SK-N-SH treated with all-trans-retinoic acid at 6 μM for 48 hours (cell line): ENCODE measurements around the gene AKAP6.

Source experiments
- ATAC-seq: fragments of 200-7000 bp; cut with Tn5 transposase; 3 replicates; pipeline ENCODE4 v1.9.1; 2020; ENCODE audit warnings: mild to moderate bottlenecking, moderate library complexity
- ARNTL ChIP-seq: fragments of 450-650 bp; formaldehyde crosslinking; IDR thresholded peaks from 2 replicates; pipeline ENCODE4 v1.5.0; 2020; ENCODE audit warnings: low read depth, mild to moderate bottlenecking, moderate library complexity, borderline replicate concordance
- BACH2 ChIP-seq: fragments of 250-450 bp; sonication (Bioruptor Pico); IDR thresholded peaks from 2 replicates; pipeline ENCODE4 v1.9.0; 2021; ENCODE audit warnings: mild to moderate bottlenecking, borderline replicate concordance
- ESRRG ChIP-seq: fragments of 250-450 bp; sonication (Bioruptor Pico); IDR thresholded peaks from 2 replicates; pipeline ENCODE4 v1.6.1; 2021; ENCODE audit warnings: mild to moderate bottlenecking
- ISL1 ChIP-seq: fragments of 250-450 bp; sonication (Bioruptor Pico); IDR thresholded peaks from 2 replicates; pipeline ENCODE4 v2.1.2; 2022; ENCODE audit warnings: mild to moderate bottlenecking, moderate library complexity
- OSR1 ChIP-seq: fragments of 250-450 bp; sonication (Bioruptor Pico); IDR thresholded peaks from 2 replicates; pipeline ENCODE4 v1.8.0; 2022; ENCODE audit warnings: moderate library complexity, mild to moderate bottlenecking, inconsistent platforms
- RARB ChIP-seq: fragments of 250-450 bp; sonication (Bioruptor Pico); IDR thresholded peaks from 2 replicates; pipeline ENCODE4 v1.8.0; 2021; ENCODE audit warnings: mild to moderate bottlenecking, moderate library complexity
- SNAI2 ChIP-seq: fragments of 250-450 bp; sonication (Bioruptor Pico); IDR thresholded peaks from 2 replicates; pipeline ENCODE4 v1.5.0; 2020; ENCODE audit warnings: mild to moderate bottlenecking, moderate library complexity
- TCF4 ChIP-seq: fragments of 250-450 bp; sonication (Bioruptor Pico); IDR thresholded peaks from 2 replicates; pipeline ENCODE4 v1.8.0; 2021; ENCODE audit warnings: mild to moderate bottlenecking, moderate library complexity, borderline replicate concordance
- TOX ChIP-seq: fragments of 250-450 bp; sonication (Bioruptor Pico); IDR thresholded peaks from 2 replicates; pipeline ENCODE4 v1.8.0; 2021; ENCODE audit warnings: mild to moderate bottlenecking, moderate library complexity, borderline replicate concordance
- ZC3H10 ChIP-seq: fragments of 250-450 bp; sonication (Bioruptor Pico); IDR thresholded peaks from 2 replicates; pipeline ENCODE4 v1.5.1; 2021; ENCODE audit warnings: mild to moderate bottlenecking, moderate library complexity
- ZFP3 ChIP-seq: fragments of 250-450 bp; sonication (Bioruptor Pico); IDR thresholded peaks from 2 replicates; pipeline ENCODE4 v1.5.0; 2020; ENCODE audit warnings: mild to moderate bottlenecking, moderate library complexity
- ZFP30 ChIP-seq: fragments of 450-650 bp; formaldehyde crosslinking; IDR thresholded peaks from 2 replicates; pipeline ENCODE4 v1.5.0; 2022; ENCODE audit warnings: mild to moderate bottlenecking, moderate library complexity
- ZNF70 ChIP-seq: fragments of 450-650 bp; formaldehyde crosslinking; IDR thresholded peaks from 2 replicates; pipeline ENCODE4 v1.5.0; 2020; ENCODE audit warnings: mild to moderate bottlenecking, moderate library complexity
- ZNF8 ChIP-seq: fragments of 450-650 bp; formaldehyde crosslinking; IDR thresholded peaks from 2 replicates; pipeline ENCODE4 v1.5.0; 2020; ENCODE audit warnings: mild to moderate bottlenecking, moderate library complexity
- TF ChIP-seq, protein P1 (sequence below): fragments of 250-450 bp; sonication (Bioruptor Pico); IDR thresholded peaks from 2 replicates; pipeline ENCODE4 v1.5.1; 2021; ENCODE audit warnings: mild to moderate bottlenecking, moderate library complexity
- TF ChIP-seq, protein P2 (sequence below): fragments of 250-450 bp; sonication (Bioruptor Pico); IDR thresholded peaks from 2 replicates; pipeline ENCODE4 v1.5.1; 2020; ENCODE audit warnings: low read depth, mild to moderate bottlenecking, moderate library complexity
- TF ChIP-seq, protein P3 (sequence below): fragments of 250-450 bp; sonication (Bioruptor Pico); IDR thresholded peaks from 2 replicates; pipeline ENCODE4 v1.8.0; 2021; ENCODE audit warnings: low read depth, mild to moderate bottlenecking, moderate library complexity, borderline replicate concordance
- TF ChIP-seq, protein P4 (sequence below): fragments of 250-450 bp; sonication (Bioruptor Pico); IDR thresholded peaks from 2 replicates; pipeline ENCODE4 v1.5.0; 2020; ENCODE audit warnings: mild to moderate bottlenecking, moderate library complexity

AKAP6 gene

DNA sequence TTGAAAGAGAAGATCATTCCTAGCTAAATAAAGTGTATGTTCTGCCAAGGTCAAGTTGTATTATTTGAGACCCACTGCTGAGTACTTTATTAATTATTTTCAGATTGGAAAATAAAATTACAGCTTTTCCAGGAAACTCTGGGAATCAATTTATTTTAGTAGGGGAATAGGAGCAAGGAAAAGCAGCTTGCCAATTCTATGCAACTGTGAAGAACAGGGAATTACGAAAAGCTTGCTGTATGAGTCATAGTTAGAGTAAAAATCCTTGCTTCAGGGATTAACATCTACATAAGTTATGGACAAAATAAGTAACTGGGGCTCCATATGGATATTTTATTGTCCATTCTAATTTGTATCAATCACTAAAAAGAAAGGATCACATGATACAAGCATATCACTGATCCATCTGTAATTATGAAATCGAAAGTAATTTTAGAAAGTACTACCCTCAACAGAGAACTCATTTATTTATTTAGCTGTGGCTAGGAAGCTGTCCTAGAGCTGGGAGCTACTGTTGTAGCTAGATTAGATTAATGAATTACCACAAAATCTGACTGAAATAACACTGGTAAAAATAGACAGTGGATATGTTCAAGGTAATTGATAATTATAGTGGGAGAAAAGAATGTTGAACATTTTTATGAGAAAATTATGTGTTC, 306.1 kb downstream of the AKAP6 start:
- TF ChIP-seq, protein P1, sequence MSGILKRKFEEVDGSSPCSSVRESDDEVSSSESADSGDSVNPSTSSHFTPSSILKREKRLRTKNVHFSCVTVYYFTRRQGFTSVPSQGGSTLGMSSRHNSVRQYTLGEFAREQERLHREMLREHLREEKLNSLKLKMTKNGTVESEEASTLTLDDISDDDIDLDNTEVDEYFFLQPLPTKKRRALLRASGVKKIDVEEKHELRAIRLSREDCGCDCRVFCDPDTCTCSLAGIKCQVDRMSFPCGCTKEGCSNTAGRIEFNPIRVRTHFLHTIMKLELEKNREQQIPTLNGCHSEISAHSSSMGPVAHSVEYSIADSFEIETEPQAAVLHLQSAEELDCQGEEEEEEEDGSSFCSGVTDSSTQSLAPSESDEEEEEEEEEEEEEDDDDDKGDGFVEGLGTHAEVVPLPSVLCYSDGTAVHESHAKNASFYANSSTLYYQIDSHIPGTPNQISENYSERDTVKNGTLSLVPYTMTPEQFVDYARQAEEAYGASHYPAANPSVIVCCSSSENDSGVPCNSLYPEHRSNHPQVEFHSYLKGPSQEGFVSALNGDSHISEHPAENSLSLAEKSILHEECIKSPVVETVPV: no peak
- TF ChIP-seq, protein P2, sequence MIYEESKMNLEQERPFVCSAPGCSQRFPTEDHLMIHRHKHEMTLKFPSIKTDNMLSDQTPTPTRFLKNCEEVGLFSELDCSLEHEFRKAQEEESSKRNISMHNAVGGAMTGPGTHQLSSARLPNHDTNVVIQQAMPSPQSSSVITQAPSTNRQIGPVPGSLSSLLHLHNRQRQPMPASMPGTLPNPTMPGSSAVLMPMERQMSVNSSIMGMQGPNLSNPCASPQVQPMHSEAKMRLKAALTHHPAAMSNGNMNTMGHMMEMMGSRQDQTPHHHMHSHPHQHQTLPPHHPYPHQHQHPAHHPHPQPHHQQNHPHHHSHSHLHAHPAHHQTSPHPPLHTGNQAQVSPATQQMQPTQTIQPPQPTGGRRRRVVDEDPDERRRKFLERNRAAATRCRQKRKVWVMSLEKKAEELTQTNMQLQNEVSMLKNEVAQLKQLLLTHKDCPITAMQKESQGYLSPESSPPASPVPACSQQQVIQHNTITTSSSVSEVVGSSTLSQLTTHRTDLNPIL: no peak
- peak; percentile 73; the same call in 1 of the 2 replicates for TF ChIP-seq ZC3H10
- TF ChIP-seq ARNTL (CRISPR knock-in tag): no peak
- peak; percentile 37; the same call in 1 of the 2 replicates for TF ChIP-seq ISL1 (CRISPR knock-in tag)
- peak; percentile 75 for ATAC-seq

DNA sequence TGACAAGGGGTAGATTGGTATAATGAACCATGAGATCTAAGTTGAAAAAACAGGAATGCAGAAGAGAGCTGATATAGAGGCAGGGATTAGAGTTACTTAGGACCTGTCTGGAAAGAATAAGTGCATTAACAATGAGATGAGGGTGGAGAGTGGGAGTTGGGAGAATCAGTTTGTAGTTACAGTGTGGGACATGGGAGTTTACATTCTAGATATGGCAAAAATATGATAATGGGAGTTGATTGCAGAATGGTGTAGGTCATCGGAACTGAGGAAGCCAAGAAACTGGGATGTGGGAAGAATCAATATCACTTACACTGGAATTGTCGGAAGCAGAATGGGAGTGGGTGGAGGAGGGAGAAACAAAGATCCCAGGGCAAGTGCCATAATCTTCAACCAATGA, 308.5 kb downstream of the AKAP6 start:
- ATAC-seq: no peak
- TF ChIP-seq TCF4: no peak
- TF ChIP-seq BACH2 (CRISPR knock-in tag): no peak
- TF ChIP-seq SNAI2 (CRISPR knock-in tag): no peak
- TF ChIP-seq OSR1 (CRISPR knock-in tag): no peak
- TF ChIP-seq ISL1 (CRISPR knock-in tag): no peak
- TF ChIP-seq ZNF8 (CRISPR knock-in tag): no peak
- no peak for TF ChIP-seq ZFP3 (CRISPR knock-in tag)
- TF ChIP-seq, protein P3, sequence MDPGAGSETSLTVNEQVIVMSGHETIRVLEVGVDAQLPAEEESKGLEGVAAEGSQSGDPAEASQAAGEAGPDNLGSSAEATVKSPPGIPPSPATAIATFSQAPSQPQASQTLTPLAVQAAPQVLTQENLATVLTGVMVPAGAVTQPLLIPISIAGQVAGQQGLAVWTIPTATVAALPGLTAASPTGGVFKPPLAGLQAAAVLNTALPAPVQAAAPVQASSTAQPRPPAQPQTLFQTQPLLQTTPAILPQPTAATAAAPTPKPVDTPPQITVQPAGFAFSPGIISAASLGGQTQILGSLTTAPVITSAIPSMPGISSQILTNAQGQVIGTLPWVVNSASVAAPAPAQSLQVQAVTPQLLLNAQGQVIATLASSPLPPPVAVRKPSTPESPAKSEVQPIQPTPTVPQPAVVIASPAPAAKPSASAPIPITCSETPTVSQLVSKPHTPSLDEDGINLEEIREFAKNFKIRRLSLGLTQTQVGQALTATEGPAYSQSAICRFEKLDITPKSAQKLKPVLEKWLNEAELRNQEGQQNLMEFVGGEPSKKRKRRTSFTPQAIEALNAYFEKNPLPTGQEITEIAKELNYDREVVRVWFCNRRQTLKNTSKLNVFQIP (CRISPR knock-in tag): no peak
- TF ChIP-seq ZFP30 (CRISPR knock-in tag): no peak
- TF ChIP-seq ESRRG (CRISPR knock-in tag): no peak
- TF ChIP-seq, protein P4, sequence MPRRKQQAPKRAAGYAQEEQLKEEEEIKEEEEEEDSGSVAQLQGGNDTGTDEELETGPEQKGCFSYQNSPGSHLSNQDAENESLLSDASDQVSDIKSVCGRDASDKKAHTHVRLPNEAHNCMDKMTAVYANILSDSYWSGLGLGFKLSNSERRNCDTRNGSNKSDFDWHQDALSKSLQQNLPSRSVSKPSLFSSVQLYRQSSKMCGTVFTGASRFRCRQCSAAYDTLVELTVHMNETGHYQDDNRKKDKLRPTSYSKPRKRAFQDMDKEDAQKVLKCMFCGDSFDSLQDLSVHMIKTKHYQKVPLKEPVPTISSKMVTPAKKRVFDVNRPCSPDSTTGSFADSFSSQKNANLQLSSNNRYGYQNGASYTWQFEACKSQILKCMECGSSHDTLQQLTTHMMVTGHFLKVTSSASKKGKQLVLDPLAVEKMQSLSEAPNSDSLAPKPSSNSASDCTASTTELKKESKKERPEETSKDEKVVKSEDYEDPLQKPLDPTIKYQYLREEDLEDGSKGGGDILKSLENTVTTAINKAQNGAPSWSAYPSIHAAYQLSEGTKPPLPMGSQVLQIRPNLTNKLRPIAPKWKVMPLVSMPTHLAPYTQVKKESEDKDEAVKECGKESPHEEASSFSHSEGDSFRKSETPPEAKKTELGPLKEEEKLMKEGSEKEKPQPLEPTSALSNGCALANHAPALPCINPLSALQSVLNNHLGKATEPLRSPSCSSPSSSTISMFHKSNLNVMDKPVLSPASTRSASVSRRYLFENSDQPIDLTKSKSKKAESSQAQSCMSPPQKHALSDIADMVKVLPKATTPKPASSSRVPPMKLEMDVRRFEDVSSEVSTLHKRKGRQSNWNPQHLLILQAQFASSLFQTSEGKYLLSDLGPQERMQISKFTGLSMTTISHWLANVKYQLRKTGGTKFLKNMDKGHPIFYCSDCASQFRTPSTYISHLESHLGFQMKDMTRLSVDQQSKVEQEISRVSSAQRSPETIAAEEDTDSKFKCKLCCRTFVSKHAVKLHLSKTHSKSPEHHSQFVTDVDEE (CRISPR knock-in tag): no peak

DNA sequence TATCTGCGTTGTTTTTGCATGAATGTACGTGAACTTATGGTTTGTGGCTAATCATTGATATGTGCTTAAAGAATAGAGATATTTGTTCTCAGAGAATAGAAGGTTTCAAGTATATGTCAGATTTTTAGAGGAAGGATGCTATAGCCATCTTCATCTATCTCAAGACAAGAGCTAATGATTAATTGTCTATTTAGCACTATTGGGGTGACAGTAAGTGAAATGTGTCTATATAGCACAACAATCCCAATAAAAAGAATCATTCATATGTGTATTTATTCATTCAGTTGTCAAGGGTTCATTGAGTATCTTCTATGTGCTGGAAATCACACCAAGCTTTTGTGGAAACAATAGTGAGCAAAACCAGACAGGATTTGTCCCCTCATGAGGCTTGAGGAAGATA, 310.1 kb downstream of the AKAP6 start:
- TF ChIP-seq, protein P3 (CRISPR knock-in tag): no peak
- TF ChIP-seq RARB: no peak
- no peak for TF ChIP-seq OSR1 (CRISPR knock-in tag)
- TF ChIP-seq ZNF70 (CRISPR knock-in tag): no peak
- no peak for TF ChIP-seq SNAI2 (CRISPR knock-in tag)
- TF ChIP-seq, protein P4 (CRISPR knock-in tag): no peak
- no peak for TF ChIP-seq TOX
- no peak for TF ChIP-seq ESRRG (CRISPR knock-in tag)
- no peak for TF ChIP-seq BACH2 (CRISPR knock-in tag)
- no peak for TF ChIP-seq ZC3H10
- no peak for TF ChIP-seq TCF4
- no peak for TF ChIP-seq ISL1 (CRISPR knock-in tag)
- no peak for TF ChIP-seq ZFP3 (CRISPR knock-in tag)
- TF ChIP-seq ZNF8 (CRISPR knock-in tag): no peak
- TF ChIP-seq, all 23 proteins: peak for 0

More for the DNA sequence above, 310.1 kb downstream of the AKAP6 start:
- ATAC-seq: no peak
